Right lobe of liver (tissue), 6 donors: ENCODE results near the gene SP7. TPM values are rescaled to one million over a fixed set of nuclear protein-coding genes. Genes with fewer than 3 reads are reported as not detected.

Source experiments
- ATAC-seq, 4 donors: fragments of 200-7000 bp; cut with Tn5 transposase; one replicate each; pipeline ENCODE4 v1.9.1; 2020; ENCODE audit warnings: mild to moderate bottlenecking in 4 of 4, moderate library complexity in 4 of 4
- DNase-seq, 3 donors: peaks; one replicate each; pipeline ENCODE4 v3.0.0-alpha.2; 2020
- H3K27ac ChIP-seq, 3 donors: fragments of 200-600 bp; one replicate each; pipeline ENCODE4 v1.8.0; 2022
- H3K27me3 ChIP-seq, 2 donors: fragments of 200-600 bp; one replicate each; pipeline ENCODE4 v1.8.0; 2022
- H3K36me3 ChIP-seq, 4 donors: fragments of 200-600 bp; sonication (generic) in 1 of 4; one replicate each; pipeline versions ENCODE4 v1.5.1 to v1.8.0; 2017 to 2022; ENCODE audit warnings: control low read depth in 1 of 4
- H3K4me1 ChIP-seq, 4 donors: fragments of 200-600 bp; sonication (generic) in 1 of 4; one replicate each; pipeline versions ENCODE4 v1.5.1 to v1.8.0; 2017 to 2022; ENCODE audit warnings: control low read depth in 1 of 4
- H3K4me3 ChIP-seq, 3 donors: fragments of 200-600 bp; one replicate each; pipeline ENCODE4 v1.8.0; 2022
- H3K9me3 ChIP-seq, 4 donors: fragments of 200-600 bp; sonication (generic) in 1 of 4; one replicate each; pipeline versions ENCODE4 v1.5.1 to v1.8.0; 2017 to 2022; ENCODE audit warnings: control low read depth in 1 of 4
- POLR2A ChIP-seq: fragments of 450-650 bp; IDR thresholded peaks from one replicate; pipeline ENCODE4 v1.6.1; 2017; ENCODE audit warnings: antibody characterized with exemption, mild to moderate bottlenecking
- WGBS: methylation state at CpG from one replicate; pipeline ENCODE4 v1.1.6; 2018; ENCODE audit warnings: low coverage, low lambda C conversion rate; ENCODE audit not compliant: insufficient coverage; ENCODE audit errors: missing lambda C conversion rate; 5-methylcytosine and 5-hydroxymethylcytosine counted together
- intact Hi-C, 2 donors: fragments of 100-400 bp; cut with DNase I; formaldehyde crosslinking; loops; one replicate each; pipeline versions ENCODE4 v1.11.2 to v1.14.1; 2022
- total RNA-seq, 6 experiments: library from RNA; depleted of rRNA in 2 of 6; stranded (reverse); fragments of >200 nt in 2 of 6; fragmentation: NEBNext Ultra II Directional in 3 of 6; extraction: Animal tissue kit (Norgen Biotek cat#: 25700) in 3 of 6; gene quantifications; one replicate each; pipeline versions ENCODE4 v1.1.0 to v1.2.4, GENCODE V29; 2016 to 2023
- TF ChIP-seq, protein P1 (sequence below), 4 donors: fragments of 200-600 bp in 3 of 4; fragments of 450-650 bp in 1 of 4; IDR thresholded peaks; one replicate each; pipeline versions ENCODE4 v1.5.1 to v1.8.0; 2016 to 2022; ENCODE audit warnings: antibody characterized with exemption in 4 of 4, mild to moderate bottlenecking in 2 of 4
- donor health status: DM: no; HTN: yes; CAD: no.
- donor health status: DM: no; HTN: no; CAD: no.
- donor health status: DM: no; HTN: no; CAD: no.
- donor health status: DM: no; HTN: yes; CAD: no.
- donor health status: DM: no; HTN: yes; CAD: no.

SP7 gene
- total RNA-seq, 6 experiments from 2014 or later = not detected

DNA sequence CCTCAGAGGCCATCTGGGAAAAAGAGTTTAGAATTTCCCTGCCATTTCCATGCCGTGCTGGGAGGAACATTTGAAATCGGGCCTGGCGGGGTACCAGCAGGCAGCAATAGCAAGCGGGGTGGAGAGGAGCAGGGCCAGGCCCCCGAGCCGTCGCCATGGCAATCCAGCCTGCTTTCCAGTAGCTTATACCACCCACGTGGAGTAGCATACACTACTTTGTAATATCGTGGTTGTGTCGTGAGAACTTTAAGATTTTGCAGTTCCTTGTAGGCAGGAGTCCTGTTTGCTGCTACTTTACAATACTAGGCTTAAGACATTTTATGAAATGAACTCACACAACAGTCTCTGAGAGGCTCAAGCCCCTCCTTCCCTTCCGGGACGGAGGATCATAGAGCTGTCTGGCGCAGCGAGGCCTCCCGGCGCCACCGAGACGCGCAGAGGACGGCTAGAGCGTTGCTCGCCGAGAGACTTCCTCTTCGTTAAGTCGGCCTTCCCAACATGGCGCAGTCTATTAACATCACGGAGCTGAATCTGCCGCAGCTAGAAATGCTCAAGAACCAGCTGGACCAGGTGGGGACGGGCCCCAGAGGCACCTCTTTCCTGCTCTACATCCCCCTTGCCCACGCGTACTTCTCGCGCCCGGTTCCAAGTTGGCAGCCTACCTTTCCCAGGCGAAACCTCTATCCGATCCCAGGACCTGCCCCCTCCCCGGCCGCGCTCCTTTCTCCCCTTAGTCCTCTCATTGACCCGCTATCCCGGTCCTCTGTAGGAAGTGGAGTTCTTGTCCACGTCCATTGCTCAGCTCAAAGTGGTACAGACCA lies 40.9 kb downstream of the SP7 start, which contains the start of gene PFDN5:
Gene PFDN5 (plus strand): TSS at position 473 of the 821 bp plus-strand sequence. CDS start 26 bp downstream, at position 499.
- WGBS = 7% methylated on average over 21 of the region's 42 CpGs

DNA sequence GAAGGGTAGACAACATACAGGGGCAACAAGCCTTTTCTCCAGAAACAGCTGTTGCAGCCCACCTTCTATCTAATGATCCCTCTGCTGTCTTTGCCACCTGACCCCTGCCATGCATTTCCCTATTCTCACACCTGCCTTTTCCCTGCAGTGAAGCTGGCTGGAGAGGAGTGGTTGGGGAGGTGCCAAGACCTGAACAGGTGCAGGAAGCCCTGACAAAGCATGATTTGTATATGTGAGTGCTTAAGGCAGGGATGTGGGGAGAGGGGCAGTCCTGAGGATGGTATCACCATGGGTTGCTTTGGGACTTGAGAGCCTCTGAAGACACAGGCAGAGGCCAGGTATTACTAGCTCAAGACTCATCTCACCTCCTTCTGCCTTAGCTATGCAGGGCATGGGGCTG lies 43.7 kb downstream of the SP7 start:
- no peaks in the 10 kb centered on the region for H3K27me3 ChIP-seq
- peaks cover 0 to 10% (median 4%) of the 10 kb centered on the region in 4 donors for H3K4me1 ChIP-seq
- ATAC-seq (no peak), DNase-seq (no peak)
- TF ChIP-seq, protein P1, sequence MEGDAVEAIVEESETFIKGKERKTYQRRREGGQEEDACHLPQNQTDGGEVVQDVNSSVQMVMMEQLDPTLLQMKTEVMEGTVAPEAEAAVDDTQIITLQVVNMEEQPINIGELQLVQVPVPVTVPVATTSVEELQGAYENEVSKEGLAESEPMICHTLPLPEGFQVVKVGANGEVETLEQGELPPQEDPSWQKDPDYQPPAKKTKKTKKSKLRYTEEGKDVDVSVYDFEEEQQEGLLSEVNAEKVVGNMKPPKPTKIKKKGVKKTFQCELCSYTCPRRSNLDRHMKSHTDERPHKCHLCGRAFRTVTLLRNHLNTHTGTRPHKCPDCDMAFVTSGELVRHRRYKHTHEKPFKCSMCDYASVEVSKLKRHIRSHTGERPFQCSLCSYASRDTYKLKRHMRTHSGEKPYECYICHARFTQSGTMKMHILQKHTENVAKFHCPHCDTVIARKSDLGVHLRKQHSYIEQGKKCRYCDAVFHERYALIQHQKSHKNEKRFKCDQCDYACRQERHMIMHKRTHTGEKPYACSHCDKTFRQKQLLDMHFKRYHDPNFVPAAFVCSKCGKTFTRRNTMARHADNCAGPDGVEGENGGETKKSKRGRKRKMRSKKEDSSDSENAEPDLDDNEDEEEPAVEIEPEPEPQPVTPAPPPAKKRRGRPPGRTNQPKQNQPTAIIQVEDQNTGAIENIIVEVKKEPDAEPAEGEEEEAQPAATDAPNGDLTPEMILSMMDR (IDR thresholded peaks at IDR 0.05) = no peak
- TF ChIP-seq POLR2A = no peak
- intact Hi-C loops = no loop called here
- no peaks in the 10 kb centered on the region for H3K9me3 ChIP-seq
- no peak overlapping the region for H3K27ac ChIP-seq
- H3K36me3 ChIP-seq = peaks cover 0 to 4% (median 0%) of the 10 kb centered on the region in 4 donors
- H3K4me3 ChIP-seq = no peak overlapping the region

More for the DNA sequence above, 40.9 kb downstream of the SP7 start, which contains the start of gene PFDN5:
- Histone ChIP-seq H3K9me3 (no peaks in the 10 kb centered on the region), H3K27ac (peak within 1 kb of the TSS; percentile 74 to 90 (median 85)), H3K27me3 (no peaks in the 10 kb centered on the region), H3K36me3 (peaks cover 0 to 15% (median 3%) of the 10 kb centered on the region in 4 donors), H3K4me3 (peak within 1 kb of the TSS; percentile 77 to 92 (median 91)), H3K4me1 (peaks cover 0 to 17% (median 7%) of the 10 kb centered on the region in 4 donors)
- DNase-seq (peak; percentile 90 to 91 (median 90)), ATAC-seq (peak; percentile 85 to 91 (median 88))
- peak; percentile 80 for TF ChIP-seq POLR2A
- TF ChIP-seq, protein P1 (IDR thresholded peaks at IDR 0.05) = peak in 2 of 4 donors; percentile 9 to 27
- intact Hi-C loops = no loop called here

DNA sequence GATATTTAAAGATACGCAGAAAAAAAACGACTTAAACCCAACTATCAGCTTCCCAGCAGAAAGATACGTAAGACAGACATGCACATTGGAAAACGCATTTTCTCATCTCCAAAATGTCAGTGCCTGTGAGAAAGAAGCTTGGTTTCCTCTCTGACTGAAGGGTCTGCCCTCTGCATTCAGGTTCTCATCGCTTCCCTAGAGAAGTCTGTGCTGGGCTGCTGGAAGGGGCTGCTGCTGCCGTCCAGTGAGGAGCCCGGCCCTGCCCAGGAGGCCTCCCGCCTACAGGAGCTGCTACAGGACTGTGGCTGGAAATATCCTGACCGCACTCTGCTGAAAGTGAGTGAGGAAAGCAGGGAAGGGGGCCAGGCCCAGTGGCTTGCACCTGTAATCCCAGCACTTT lies 45.5 kb downstream of the SP7 start:
- Histone ChIP-seq H3K27me3 (no peaks in the 10 kb centered on the region), H3K4me1 (no peaks in the 10 kb centered on the region), H3K9me3 (no peaks in the 10 kb centered on the region), H3K4me3 (no peak overlapping the region), H3K36me3 (no peaks in the 10 kb centered on the region), H3K27ac (no peak overlapping the region)
- WGBS = 82% methylated on average over 4 of the region's 9 CpGs
- ATAC-seq (no peak), DNase-seq (no peak)
- intact Hi-C loops = no loop called here
- TF ChIP-seq POLR2A = no peak
- TF ChIP-seq, protein P1 (IDR thresholded peaks at IDR 0.05) = no peak

DNA sequence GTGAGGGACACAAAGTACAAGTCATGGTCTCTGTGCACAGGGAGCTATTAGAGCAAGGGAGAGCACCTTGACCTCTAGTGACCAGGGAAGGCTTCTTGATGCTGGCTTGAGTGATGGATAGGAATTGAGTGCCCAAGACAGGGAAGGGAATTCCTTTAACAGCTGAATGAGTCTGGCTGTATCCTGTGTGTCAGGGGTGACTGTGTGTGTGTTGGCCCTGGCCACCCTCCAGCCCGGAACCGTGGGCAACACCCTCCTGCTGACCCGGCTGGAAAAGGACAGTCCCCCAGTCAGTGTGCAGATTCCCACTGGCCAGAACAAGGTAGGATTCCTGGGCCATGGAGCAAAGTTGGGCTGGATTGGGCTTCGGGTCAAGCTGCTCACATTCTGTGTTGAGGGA lies 46.3 kb downstream of the SP7 start:
- WGBS = 100% methylated on average over 1 of the region's 4 CpGs
- Histone ChIP-seq H3K27ac (no peak overlapping the region), H3K4me1 (no peaks in the 10 kb centered on the region), H3K9me3 (no peaks in the 10 kb centered on the region), H3K27me3 (no peaks in the 10 kb centered on the region), H3K4me3 (no peak overlapping the region), H3K36me3 (no peaks in the 10 kb centered on the region)
- intact Hi-C loops = loop anchor here (5.0 to 10.0 kb wide), 2 partner anchors 78 to 215 kb away; partner anchors contain the start of gene SPRYD3 (in 1 of the 2)
- DNase-seq (no peak), ATAC-seq (peak in 3 of 4 donors; percentile 23 to 25 (median 24))
- no peak for TF ChIP-seq POLR2A
- TF ChIP-seq, protein P1 (IDR thresholded peaks at IDR 0.05) = no peak
